GM04503 (cell line): Measurements from ENCODE around the gene PNPLA7.

Experiments used
- DNase-seq: peaks from one replicate; pipeline ENCODE4 v3.0.0-alpha.2; 2012; ENCODE audit warnings: low read depth

The PNPLA7 gene

DNA sequence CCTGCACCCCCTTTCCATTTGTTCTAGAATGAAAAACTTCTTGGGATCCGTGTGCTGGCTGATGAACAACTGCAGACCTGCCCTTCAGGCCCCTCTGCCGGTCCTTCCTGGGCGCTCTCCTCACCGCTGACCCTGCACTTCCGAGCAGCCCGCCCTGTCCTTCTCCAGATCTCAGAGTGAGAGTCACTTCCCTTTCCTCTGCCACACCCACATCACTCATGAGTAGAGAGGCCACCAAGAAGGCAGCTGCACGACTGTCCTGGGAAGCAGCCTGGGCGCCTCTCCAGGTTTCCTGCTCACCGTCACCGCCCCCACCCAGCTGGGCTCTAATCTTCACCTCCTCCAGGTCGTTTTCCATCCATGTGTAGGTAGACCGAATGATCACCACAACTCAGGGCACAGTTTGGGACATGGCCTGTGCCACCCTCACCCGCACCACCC, 56.1 kb downstream of the PNPLA7 start:
- no peak for DNase-seq

DNA sequence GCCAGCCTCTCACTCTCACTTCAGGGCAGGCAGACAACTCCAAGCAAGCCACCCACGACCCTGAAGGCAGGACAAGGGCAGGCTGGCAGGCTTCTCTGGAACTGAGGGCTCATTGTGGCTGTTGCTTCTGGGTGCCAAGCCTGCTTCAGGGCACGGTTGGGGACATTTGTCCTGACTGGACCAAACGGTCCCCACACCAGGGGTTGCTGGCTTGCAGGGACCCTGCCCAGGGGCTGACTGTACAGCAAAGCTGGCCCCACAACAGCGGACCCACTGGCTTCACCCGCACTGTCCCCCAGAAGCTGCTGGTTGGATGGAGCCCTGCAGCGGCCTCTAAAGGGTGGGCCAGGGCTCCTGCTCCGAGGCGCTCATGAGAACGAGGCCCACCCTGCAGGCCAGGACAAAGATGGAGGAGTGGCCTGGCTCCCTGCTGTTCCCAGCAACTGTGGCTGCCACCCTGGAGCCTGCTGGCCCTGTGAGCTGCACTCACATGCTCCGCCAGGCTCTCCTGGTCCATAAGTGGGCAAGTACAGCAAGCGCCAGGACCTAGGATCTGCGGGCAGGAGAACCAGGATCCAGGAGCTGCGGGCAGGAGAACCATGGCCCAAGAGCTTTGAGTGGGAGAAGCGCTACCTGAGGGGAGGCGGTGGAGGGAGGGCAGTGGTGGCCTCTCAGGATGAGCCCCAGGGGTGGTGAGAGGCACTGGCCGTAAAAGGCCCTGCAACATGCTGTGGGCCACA, 56.7 kb downstream of the PNPLA7 start:
- no peak for DNase-seq

DNA sequence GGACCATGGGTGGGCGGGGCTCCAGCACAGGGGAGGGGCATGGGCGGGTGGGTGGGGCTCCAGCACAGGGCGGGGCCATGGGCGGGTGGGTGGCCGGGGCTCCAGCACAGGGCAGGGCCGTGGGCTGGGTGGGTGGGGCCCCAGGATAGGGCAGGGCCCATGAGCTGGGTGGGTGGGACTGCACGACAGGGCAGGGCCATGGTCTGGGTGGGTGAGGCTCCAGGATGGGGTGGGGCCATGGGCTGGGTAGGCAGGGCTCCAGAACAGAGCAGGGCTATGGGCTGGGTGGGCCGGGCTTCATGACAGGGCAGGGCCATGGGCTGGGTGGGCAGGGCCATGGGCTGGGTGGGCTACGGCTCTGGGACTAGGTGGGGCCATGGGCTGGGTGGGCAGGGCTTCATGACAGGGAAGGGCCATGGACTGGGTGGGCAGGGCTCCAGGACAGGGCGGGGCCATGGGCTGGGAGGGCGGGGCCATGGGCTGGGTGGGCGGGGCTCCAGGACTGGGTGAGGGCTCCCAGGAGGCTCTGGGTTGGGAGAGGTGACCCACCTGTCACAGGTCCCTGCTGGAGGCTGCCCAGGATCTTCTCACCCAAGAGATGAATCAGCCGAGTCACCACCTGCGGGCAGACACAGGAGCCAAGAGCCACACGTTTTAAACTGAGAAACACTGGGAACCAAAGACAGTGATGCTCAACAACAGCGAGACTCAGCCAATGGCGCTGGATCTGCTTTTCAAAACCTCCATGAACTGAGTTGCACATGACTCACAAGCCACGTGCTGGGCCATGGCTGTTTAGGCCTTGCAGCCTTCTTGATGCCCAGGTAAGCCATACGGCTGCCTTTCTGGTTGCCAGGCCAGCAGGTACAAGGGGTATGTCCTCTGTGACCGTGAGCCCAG, 57.5 kb downstream of the PNPLA7 start:
- no peak for DNase-seq

DNA sequence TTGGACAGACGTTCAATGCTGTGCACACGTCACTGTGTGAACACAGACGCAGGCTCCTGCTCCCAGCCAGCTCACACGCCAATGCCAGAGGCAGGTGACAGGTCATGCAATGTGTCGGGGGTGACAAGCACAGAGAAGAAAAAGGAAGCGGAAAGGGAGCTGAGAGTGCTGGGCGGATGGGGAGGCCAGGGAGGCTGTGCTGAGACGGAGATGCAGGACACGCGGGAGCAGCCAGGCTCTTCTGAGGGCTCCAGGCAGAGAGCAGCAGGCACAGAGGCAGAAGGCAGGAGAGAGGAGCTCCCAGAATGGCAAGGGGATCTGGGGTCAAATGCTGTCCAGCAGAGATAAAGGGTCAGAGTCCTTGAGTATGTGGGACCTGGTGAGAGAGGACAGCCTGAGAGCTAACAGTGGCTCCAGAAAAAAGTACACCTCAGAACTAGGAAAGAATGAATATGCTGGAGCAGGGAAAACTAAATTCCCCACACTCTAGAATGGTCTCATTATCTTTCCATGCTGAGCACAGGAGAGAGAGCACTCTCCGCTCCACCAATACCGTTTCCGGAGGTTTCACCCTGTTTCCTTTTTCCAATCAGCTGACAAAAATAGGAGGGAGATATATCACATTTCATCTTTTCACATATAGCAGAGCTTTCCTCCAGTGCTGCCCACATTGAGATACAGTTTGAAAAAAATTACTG, 58.3 kb downstream of the PNPLA7 start:
- DNase-seq = no peak

DNA sequence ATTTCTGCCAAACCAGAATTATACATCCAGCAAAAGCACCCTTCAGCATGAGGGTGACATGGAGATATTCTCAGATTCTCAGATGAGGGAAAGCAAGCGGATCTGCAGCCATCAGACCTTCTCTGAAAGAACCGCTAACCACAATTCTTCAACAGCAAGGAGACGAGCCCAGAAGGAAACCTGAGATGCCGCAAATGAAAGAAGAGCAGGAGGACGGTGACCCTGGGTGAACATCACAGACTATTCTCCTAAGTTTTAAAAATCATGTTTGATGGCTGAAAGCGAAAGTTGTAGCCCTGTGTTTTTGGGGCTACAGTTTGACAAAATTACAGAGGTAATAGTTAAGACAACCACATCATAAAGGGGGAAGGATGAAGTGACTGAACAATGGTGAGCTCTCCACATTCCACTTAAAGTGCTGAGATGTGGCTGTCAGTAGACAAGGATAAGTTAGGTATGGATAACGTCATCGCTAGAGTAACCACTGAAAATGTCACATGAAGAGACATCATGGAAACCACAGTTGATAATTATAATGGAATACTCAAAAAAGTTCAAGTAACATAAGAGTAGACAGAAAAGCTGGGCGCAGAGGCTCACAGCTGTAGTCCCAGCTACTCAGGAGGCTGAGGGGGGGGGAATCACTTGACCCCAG, 59.5 kb downstream of the PNPLA7 start:
- no peak for DNase-seq

DNA sequence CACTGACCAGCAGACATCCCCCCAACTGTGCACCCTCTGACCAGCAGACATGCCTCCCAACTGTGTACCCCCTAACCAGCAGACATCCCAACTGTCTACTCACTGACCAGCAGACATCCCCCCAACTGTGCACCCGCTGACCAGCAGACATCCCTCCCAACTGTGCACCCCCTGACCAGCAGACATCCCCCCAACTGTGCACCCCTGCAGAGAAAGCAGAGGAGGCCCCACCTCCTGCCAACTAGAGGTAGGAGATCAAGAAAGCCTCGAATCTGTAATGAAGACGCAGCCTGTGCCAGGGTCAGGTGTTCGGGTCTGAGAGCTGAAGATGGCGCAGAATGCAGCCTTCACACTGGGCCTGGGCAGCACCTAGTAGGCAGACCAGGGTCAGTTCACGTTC, 61.3 kb downstream of the PNPLA7 start:
- no peak for DNase-seq

DNA sequence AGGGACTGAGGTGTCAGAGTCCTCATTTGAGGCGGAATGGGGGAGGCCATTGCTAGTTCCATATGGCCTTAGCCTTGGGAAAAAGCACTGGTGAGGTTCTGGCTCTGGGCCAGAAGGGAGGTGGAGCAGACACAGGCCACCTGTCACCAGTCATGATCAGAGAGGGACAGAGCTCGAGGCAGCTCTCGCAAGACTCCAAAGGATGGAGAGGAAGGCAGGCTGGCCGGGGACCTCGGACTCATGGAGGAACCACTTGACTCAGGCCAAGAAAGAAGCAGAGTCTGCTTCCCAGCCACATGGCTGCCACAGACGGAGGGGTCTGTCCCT, 61.9 kb downstream of the PNPLA7 start:
- DNase-seq = no peak

DNA sequence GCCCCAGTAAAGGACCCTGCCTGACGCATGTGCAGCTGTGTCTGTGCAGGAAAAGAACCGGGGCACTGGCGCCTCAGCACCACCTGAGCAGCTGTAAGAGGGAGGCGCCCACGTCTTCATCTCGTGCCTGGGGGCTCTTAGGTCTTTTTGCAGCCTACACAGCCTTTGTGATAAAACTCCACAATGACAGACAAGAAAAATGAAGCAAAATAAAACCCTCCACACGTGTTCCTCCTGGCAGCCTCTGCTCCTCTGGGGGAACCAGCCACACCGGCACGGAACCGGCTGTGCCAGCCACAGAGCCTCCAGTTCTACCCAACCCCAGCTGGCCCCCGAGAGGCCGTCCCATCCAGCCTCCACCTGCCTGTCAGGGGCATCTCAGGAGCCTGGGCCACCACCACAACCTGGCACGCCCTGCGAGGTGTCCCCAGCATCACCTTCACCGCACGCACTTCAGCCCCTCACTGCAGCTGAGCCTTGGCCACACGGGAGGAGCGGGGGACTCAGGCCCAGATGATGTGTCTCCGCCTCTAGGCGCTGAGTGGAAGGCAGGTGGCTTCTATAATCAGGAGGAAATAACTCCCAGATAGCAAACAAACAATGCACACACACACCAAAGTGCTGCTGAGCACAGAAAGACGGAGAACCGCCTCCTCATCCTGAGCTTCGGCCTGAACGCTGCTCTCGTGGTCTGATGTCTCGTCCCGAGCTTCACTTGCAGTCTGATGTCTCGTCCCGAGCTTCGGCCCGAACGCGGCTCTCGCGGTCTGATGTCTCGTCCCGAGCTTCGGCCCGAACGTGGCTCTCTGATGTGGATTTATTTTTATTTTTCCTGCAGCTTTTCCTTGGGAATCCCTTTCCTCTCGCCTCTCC, 62.5 kb downstream of the PNPLA7 start:
- no peak for DNase-seq

DNA sequence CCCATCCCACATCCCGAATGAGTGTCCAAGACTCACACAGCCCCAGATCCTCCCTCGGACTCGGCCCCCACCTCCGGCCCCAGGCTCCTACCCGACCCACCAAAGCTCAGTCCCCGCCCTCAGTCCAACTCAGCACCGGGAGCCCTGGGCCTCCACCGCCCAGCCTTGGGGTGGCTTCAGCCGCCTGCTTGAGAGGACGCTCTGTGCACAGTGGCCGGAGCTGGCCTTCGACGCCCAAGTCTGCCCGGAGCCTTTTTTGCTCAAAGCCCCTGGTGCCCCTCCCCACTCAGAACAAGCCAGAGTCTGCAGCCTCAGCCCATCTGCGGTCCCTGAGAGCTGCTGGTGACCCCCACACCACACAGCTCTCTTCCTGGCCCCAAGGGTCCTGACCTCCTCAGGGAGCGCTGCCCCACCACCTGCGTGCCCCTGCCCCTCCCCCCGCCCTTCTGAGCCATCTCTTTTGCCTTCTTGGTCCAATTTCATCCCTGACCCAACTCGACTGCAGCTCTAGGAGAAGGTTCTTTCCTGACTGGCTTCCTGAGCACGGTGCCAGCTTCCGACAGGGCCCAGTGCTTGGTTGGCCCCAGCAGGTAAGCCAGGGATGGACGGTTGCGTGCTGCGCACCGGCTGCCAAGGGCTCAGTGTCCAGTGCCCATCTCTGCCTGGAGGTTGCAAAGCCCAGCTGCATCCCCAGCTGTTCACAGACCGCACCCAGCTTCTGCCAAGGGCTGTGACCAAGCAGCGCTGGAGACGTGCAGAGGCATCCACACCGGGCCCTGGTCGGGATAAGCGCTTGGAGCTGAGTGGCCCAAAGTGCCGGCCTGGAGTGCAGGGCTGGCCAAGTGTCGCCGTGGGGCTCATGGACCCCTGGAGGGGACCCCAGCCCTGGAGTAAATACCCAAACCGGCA, 63.4 kb downstream of the PNPLA7 start:
- DNase-seq = no peak

DNA sequence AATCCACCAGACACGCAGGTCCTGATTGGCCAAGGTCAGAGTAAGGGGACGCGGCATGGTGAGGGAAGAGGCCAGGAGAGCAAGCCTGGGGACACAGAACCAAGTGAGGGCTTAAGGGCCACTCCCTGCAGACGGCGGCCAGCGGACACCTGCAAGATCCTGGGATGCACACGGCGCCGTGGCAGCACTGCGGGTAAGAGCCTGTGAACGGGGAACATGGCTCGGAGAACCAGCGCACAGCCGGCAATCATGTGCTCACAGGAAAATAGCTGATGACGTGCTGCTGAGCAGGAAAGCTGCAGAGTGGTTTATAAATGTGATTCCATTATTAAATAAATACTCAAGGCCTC, 64.1 kb downstream of the PNPLA7 start:
- DNase-seq = no peak

DNA sequence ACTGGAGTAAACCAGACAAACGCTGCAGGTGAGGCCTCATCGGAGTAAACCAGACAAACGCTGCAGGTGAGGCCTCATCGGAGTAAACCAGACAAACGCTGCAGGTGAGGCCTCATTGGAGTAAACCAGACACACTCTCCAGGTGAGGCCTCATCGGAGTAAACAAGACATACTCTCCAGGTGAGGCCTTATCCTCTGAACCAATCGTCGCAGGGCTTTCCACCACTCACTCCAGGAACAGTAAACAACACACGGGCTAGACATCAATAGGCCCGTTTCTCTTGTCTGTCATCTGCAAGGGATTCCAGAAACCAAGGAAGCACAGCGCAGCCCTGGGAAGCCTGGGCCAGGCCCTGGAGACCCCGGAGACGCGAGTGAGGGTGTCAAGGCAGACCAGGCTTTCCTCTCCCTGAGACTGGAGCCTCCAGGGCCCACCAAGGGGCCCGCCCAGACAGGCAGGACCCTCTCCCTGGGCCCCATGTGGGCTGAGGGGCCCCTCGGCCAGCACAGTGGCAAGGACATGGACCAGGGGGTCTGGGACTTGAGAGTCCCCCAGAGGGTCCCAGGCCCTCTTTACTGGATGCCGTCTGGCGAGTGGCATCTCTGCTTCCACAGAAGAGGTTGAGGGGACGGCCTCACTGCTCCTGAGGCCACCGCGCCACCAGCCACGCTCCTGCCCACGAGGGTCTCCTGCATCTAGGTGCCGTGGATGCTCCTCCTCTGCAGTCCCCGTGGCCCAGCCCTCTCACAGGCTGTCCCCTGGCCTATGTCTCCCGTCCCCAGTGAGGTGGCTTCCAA, 64.7 kb downstream of the PNPLA7 start:
- no peak for DNase-seq

DNA sequence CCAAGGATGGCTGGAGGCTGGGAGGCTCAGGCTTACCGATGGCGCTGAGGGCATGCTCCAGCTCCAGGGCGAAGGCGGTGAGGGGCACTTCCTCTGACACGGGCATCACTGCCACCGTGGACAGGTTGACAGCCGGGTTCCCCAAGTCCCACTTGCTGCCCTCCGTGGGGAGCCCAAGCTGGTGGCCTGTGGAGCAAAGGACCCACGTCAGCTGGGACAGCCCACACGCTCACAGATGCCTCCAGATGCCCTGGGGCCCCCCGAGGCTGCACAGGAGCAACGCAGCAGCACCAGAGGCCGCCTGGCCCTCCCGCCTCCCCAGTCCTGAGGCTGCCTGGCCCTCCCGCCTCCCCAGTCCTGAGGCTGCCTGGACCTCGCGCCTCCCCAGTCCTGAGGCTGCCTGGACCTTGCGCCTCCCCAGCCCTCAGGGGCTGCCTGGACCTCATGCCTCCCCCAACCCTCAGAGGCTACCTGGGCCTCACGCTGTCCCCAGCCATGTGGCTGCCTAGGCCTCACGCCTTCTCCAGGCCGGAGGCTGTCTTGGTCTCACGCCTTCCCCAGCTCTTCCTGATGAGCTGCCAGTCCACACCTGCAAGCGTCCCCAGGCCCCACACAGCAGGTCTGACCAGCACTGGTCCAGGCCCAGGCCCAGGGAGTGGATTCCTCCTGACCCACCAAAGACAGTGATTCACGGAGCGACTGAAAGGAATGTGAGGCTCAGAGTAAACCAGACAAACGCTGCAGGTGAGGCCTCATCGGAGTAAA, 65.5 kb downstream of the PNPLA7 start:
- DNase-seq = no peak

DNA sequence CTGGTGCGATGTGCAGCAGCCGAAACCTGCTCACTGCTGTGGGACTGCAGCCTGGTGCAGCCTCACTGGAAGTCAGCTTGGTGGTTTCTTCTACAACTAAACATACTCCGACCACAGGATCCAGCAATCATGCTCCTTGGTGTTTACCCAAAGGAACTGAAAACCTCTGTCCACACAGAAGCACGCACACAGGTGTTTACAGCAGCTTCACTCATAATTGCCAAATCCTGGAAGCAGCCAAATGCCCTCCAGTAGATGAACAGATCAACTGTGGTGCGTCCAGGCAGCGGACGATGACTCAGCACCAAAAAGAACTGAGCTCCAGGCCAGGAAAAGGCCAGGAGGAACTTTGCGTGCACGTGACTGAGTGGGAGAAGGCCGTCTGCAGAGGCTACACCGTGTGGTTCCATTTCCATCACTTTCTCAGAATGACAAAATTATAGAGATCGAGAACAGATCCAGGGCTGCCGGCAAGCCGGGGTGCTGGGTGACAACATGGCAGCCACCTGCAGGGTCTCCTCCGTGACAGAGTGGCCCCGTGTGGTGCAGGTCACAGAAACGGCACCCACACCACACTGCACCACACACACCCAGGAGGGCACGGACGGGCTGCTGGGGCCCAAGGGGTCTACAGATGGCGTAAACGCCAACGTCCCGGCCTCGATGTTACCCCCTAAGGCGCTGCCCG, 68.0 kb downstream of the PNPLA7 start:
- no peak for DNase-seq

DNA sequence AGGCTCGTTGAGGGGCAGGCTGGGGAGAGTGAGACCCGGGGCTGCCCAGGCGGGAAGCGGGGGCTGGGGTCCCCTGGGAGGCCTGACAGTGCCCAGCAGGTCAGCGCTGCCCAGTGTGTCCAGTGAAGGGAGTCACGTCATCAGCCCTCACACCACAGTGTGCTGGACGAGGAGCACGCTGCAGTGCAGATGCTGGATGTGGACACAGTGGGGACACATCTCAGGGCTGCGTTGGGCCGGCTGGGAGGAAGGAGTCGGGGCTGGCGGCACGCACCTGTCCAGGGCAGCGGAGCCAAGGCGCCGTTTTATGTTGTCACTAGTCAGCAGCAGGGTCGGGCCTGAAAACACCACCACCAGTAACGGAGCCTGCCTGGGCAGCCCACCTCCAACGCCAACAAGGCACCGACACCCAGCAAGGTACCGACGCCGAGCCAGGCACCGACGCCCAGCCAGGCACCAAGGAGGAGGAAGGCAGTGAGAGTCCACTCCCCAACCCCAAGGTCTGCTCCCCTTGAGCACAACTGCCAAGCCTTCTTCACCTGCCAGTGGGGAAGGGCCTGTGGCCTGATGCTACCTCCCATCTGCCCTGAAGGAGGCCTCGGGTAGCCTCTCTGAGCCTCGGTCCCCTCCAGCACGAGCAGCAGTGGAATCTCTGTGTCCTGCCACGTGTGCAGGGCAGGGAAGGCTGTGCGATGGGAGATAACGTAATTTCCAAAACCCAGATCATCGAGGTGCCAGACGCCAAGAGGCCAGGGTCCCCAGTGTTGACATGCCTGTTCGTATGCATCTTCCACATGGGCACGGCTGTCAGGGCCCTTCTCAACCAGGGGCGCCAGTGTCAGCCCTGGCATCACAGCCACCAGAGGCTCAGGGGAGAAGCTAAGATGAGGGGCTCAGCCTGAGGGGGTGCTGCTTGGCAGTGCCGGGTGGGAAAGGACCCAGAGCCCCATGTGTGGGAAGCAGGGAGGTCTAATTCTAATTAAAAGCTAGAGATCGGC, 69.2 kb downstream of the PNPLA7 start:
- DNase-seq = no peak

DNA sequence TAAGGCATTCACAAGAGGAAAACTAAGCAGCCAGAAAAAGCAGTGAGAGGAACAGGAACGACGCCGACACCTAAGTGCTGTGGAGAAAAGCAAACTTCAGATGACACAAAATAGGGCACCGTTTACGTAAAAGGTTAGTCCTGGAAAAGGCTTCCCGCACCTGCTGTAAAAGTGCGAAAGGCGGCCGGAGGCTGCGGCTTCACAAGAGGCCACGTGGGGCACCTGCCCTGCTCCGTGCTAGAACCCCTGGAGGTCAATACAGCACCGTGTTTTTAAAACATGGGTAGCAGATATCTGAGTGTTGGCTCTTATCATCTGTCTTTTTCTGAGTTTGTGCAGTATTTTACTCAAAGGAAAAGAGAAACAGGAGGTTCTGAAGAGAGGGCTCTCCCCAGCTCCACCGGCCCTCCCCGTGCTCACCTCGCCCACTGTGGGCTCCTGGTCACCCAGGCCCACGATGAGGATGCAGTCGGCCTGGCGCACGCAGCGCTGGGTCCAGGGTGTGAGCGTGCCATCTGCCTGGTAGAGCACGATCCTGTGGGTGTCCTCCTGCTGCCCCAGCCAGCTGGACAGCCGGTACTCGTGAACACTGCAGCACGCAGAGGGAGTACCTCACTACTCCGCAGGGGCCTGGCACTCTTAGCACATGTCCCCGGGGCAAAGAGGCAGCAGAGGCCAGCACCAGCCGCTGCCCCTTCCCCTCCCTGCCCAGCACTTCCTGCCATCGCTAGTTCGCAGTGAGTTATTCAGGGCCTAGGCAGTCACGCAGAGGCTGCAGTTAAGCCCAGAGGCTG, 70.1 kb downstream of the PNPLA7 start:
- no peak for DNase-seq
